HEK293 (cell line): Measurements from ENCODE around the gene ABCC3.

Experiments used
- MYNN ChIP-seq: fragments of 450-650 bp; formaldehyde crosslinking; IDR thresholded peaks from 2 replicates; pipeline ENCODE4 v1.5.1; 2016; ENCODE audit warnings: missing biosample characterization, missing genetic modification characterization, borderline replicate concordance
- TF ChIP-seq, protein P1 (sequence below): fragments of 450-650 bp; formaldehyde crosslinking; IDR thresholded peaks from 2 replicates; pipeline ENCODE4 v1.5.1; 2016; ENCODE audit warnings: missing biosample characterization, missing genetic modification characterization

DNA sequence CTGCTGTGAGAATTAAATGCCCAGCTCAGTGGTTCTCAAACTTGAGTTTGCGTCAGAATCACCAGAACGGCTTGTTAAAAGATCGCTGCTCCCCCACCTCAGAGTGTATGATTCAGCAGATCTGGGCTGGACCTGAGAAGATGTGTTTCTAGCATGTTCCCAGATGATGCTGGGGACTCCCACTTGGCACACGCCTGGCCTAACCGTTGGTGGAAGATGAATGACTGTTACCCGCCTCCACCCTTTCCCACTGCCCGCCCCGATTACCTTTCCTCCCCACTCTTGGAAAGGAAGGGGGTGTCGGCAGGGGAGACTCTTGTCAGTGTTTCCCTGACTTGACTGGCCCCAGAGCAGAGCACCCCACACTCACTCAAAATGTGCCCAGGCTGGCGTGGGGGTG lies 29.3 kb upstream of the ABCC3 start:
- TF ChIP-seq MYNN (tag by site-specific recombination) = no peak
- TF ChIP-seq, protein P1, sequence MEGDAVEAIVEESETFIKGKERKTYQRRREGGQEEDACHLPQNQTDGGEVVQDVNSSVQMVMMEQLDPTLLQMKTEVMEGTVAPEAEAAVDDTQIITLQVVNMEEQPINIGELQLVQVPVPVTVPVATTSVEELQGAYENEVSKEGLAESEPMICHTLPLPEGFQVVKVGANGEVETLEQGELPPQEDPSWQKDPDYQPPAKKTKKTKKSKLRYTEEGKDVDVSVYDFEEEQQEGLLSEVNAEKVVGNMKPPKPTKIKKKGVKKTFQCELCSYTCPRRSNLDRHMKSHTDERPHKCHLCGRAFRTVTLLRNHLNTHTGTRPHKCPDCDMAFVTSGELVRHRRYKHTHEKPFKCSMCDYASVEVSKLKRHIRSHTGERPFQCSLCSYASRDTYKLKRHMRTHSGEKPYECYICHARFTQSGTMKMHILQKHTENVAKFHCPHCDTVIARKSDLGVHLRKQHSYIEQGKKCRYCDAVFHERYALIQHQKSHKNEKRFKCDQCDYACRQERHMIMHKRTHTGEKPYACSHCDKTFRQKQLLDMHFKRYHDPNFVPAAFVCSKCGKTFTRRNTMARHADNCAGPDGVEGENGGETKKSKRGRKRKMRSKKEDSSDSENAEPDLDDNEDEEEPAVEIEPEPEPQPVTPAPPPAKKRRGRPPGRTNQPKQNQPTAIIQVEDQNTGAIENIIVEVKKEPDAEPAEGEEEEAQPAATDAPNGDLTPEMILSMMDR = no peak
